GM10847 (cell line): ENCODE results near the gene TNKS1BP1.

ENCODE experiments used
- POLR2A ChIP-seq: IDR thresholded peaks from 2 replicates; pipeline ENCODE4 v1.6.1; 2011; ENCODE audit not compliant: insufficient read length; ENCODE audit errors: extremely low read depth

TNKS1BP1 gene

GRCh38 chr11:57359396-57359795, 34.6 kb upstream of the TNKS1BP1 start:
- TF ChIP-seq POLR2A = no peak

GRCh38 chr11:57358991-57359390, 34.2 kb upstream of the TNKS1BP1 start:
- no peak for TF ChIP-seq POLR2A

- TF ChIP-seq POLR2A = no peak
Measured at GRCh38 chr11:57358543-57358961, 33.8 kb upstream of the TNKS1BP1 start.

- no peak for TF ChIP-seq POLR2A
Measured at GRCh38 chr11:57357856-57358255, 33.1 kb upstream of the TNKS1BP1 start.

GRCh38 chr11:57357310-57357709, 32.6 kb upstream of the TNKS1BP1 start:
- TF ChIP-seq POLR2A = no peak

- no peak for TF ChIP-seq POLR2A
Measured at GRCh38 chr11:57356268-57356667, 31.5 kb upstream of the TNKS1BP1 start.

- no peak for TF ChIP-seq POLR2A
Measured at GRCh38 chr11:57354699-57355098, 29.9 kb upstream of the TNKS1BP1 start.

- no peak for TF ChIP-seq POLR2A
Measured at GRCh38 chr11:57353852-57354251, 29.1 kb upstream of the TNKS1BP1 start.

- no peak for TF ChIP-seq POLR2A
Measured at GRCh38 chr11:57353446-57353845, 28.7 kb upstream of the TNKS1BP1 start.

- no peak for TF ChIP-seq POLR2A
Measured at GRCh38 chr11:57353036-57353435, 28.3 kb upstream of the TNKS1BP1 start.

- no peak for TF ChIP-seq POLR2A
Measured at GRCh38 chr11:57349491-57350274, 24.9 kb upstream of the TNKS1BP1 start.

GRCh38 chr11:57348636-57349313, 24.0 kb upstream of the TNKS1BP1 start:
- no peak for TF ChIP-seq POLR2A

- TF ChIP-seq POLR2A = no peak
Measured at GRCh38 chr11:57348052-57348451, 23.3 kb upstream of the TNKS1BP1 start.

GRCh38 chr11:57347336-57347735, 22.6 kb upstream of the TNKS1BP1 start:
- no peak for TF ChIP-seq POLR2A

GRCh38 chr11:57345555-57346211, 20.9 kb upstream of the TNKS1BP1 start:
- TF ChIP-seq POLR2A = no peak

- no peak for TF ChIP-seq POLR2A
Measured at GRCh38 chr11:57344826-57345225, 20.1 kb upstream of the TNKS1BP1 start.
